ENCODE results near the gene CXCL10. TPM values are rescaled to one million over a fixed set of nuclear protein-coding genes. Genes with fewer than 3 reads are reported as not detected.
A peak's percentile ranks its signal among the peaks of the same experiment; 100 is the strongest.

Gene CXCL10
- total RNA-seq (10 to 100 TPM in 2 of 7 donors, 1 to 10 TPM in 5; 1.4 to 21.7 (median 7.1) TPM), polyA plus RNA-seq (10 to 100 TPM in 2 of 3 donors, 1 to 10 TPM in 1; 6.5 to 23.1 (median 12.5) TPM)
- long read RNA-seq, donor 1, transcript CXCL10-201 (4 exons, 1,176 nt) = major isoform, 13 of 13 reads
- long read RNA-seq, donor 1, partial matches to known transcripts = 0 of 13 reads
- long read RNA-seq, donor 1, other reads (novel, unspliced or antisense) = 0 of 13 reads
- long read RNA-seq, donor 2, transcript CXCL10-201 (4 exons, 1,176 nt) = major isoform, 12 of 12 reads
- long read RNA-seq, donor 2, partial matches to known transcripts = 0 of 12 reads
- long read RNA-seq, donor 2, other reads (novel, unspliced or antisense) = 0 of 12 reads

DNA sequence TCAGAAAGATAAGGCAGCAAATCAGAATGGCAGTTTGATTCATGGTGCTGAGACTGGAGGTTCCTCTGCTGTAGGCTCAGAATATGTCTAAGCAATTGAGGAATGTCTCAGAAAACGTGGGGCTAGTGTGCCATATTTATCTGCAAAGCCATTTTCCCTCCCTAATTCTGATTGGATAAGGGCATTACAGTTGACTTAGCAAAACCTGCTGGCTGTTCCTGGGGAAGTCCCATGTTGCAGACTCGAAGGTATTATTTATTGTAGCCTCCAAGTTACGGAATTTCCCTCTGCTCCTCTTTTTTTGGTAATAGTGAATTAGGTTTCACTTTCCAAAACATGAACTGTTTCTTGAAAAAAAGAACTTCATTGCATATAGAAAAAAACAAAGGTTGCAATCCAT lies at the start of gene CXCL10:
Gene CXCL10, minus strand, starts transcription at position 109 of the 400 bp plus-strand sequence. Its CDS starts 66 bp downstream, at position 43.
- Histone ChIP-seq H3K9me3 (no peaks in the 10 kb centered on the region), H3K27me3 (replicated peaks in 1 of 7) (no peaks in the 10 kb centered on the region), H3K4me3 (peak within 1 kb of the TSS in 2 of 8 donors; percentile 7 to 21), H3K4me1 (peaks cover 12 to 27% (median 21%) of the 10 kb centered on the region in 6 donors), H3K36me3 (no peaks in the 10 kb centered on the region), H3K27ac (peak within 1 kb of the TSS in 2 of 8 donors; percentile 5 to 51)
- DNase-seq = no peak
- TF ChIP-seq, protein P1, sequence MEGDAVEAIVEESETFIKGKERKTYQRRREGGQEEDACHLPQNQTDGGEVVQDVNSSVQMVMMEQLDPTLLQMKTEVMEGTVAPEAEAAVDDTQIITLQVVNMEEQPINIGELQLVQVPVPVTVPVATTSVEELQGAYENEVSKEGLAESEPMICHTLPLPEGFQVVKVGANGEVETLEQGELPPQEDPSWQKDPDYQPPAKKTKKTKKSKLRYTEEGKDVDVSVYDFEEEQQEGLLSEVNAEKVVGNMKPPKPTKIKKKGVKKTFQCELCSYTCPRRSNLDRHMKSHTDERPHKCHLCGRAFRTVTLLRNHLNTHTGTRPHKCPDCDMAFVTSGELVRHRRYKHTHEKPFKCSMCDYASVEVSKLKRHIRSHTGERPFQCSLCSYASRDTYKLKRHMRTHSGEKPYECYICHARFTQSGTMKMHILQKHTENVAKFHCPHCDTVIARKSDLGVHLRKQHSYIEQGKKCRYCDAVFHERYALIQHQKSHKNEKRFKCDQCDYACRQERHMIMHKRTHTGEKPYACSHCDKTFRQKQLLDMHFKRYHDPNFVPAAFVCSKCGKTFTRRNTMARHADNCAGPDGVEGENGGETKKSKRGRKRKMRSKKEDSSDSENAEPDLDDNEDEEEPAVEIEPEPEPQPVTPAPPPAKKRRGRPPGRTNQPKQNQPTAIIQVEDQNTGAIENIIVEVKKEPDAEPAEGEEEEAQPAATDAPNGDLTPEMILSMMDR (IDR thresholded peaks at IDR 0.05 in 8 of 11, conservative IDR thresholded peaks at IDR 0.05 in 3 of 11) = no peak
- TF ChIP-seq POLR2AphosphoS5 (IDR thresholded peaks at IDR 0.05) (no peak), POLR2A (IDR thresholded peaks at IDR 0.05) (no peak)
- intact Hi-C loops (cut with DNase I; ENCODE audit: low total_unique reads) = no loop called here
- 5 to 12% (median 11%) methylated on average over 3 of the region's 3 CpGs for WGBS, 5 donors

DNA sequence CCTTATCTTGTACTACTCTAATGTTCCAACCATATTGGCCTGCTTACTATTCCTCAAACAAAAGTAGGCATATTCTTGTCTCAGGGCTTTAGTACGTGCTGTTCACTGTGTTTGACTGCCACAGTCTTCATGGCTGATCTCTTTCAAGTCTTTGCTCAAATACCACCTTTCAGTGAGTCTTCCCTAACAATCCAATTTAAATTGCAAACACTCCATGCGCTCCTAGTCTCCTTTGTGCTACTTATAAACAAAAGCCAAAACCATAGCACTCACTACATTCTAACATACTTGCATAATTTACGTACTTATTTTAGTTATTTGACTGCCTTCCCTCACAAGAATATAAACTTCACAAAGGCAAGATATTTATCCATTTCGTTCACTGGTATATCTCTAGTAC lies 49.5 kb upstream of the CXCL10 start:
- no peaks in the 10 kb centered on the region for H3K9me3 ChIP-seq
- no peak for TF ChIP-seq POLR2A (IDR thresholded peaks at IDR 0.05)
- TF ChIP-seq, protein P1 (IDR thresholded peaks at IDR 0.05 in 8 of 11, conservative IDR thresholded peaks at IDR 0.05 in 3 of 11) = no peak
- TF ChIP-seq POLR2AphosphoS5 (IDR thresholded peaks at IDR 0.05) = no peak
- no peaks in the 10 kb centered on the region for H3K4me1 ChIP-seq
- no peak overlapping the region for H3K27ac ChIP-seq
- H3K36me3 ChIP-seq = no peaks in the 10 kb centered on the region
- WGBS, 5 donors = 68 to 97% (median 91%) methylated on average over 4 of the region's 4 CpGs
- DNase-seq = no peak
- no peaks in the 10 kb centered on the region for H3K27me3 ChIP-seq (replicated peaks in 1 of 7)
- intact Hi-C loops (cut with DNase I; ENCODE audit: low total_unique reads) = no loop called here
- H3K4me3 ChIP-seq = no peak overlapping the region

DNA sequence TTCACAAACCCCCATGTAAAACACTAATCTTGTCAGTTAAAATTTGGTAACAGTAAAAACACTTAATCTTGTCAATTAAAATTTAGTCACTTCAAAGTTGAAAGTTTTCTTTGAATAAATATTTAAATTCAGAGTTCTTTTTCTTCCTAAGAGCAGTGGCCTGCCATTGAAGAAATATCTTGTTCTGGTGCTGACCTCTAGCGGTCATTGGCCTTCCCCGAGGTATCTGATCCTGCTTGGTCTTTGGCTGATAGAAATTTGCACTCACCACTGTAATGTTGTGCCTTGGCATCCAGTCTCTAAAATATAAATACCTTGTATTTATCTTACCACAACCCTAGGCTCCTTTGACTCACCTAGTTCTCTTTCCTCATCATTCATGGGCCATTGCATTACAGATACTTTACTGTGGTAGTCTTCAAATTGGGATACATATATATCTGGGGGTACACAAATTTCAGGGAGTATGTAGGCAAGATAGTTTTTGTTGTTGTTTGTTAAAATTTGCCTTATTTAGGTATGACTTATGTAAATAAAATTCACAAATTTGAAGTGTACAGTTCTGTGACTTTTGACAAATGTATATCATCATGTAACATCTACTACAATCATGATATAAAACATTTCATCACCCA lies 44.5 kb upstream of the CXCL10 start:
- Histone ChIP-seq H3K4me1 (no peaks in the 10 kb centered on the region), H3K36me3 (no peaks in the 10 kb centered on the region), H3K9me3 (no peaks in the 10 kb centered on the region), H3K27ac (no peak overlapping the region), H3K4me3 (no peak overlapping the region), H3K27me3 (replicated peaks in 1 of 7) (no peaks in the 10 kb centered on the region)
- TF ChIP-seq, protein P1 (IDR thresholded peaks at IDR 0.05 in 8 of 11, conservative IDR thresholded peaks at IDR 0.05 in 3 of 11) = peak; percentile 41 to 88 (median 81)
- TF ChIP-seq POLR2A (IDR thresholded peaks at IDR 0.05) (no peak), POLR2AphosphoS5 (IDR thresholded peaks at IDR 0.05) (no peak)
- intact Hi-C loops (cut with DNase I; ENCODE audit: low total_unique reads) = loop anchor here (2.0 to 10.0 kb wide), 2 partner anchors 73 to 173 kb away; no protein-coding TSS in a partner anchor
- DNase-seq = no peak
- WGBS, 5 donors = 0 to 2% (median 0%) methylated on average over 2 of the region's 2 CpGs

GRCh38 chr4:76066546-76066945 lies 43.2 kb upstream of the CXCL10 start:
- WGBS, 5 donors = 70 to 100% (median 81%) methylated on average over 2 to 3 of the region's 3 CpGs
- no peaks in the 10 kb centered on the region for H3K9me3 ChIP-seq
- no peaks in the 10 kb centered on the region for H3K36me3 ChIP-seq
- DNase-seq = no peak
- H3K27ac ChIP-seq = no peak overlapping the region
- H3K4me1 ChIP-seq = peaks cover 0 to 8% (median under 1%) of the 10 kb centered on the region in 6 donors
- H3K27me3 ChIP-seq (replicated peaks in 1 of 7) = no peaks in the 10 kb centered on the region
- TF ChIP-seq POLR2A (IDR thresholded peaks at IDR 0.05) (no peak), POLR2AphosphoS5 (IDR thresholded peaks at IDR 0.05) (no peak)
- TF ChIP-seq, protein P1 (IDR thresholded peaks at IDR 0.05 in 8 of 11, conservative IDR thresholded peaks at IDR 0.05 in 3 of 11) = no peak
- intact Hi-C loops (cut with DNase I; ENCODE audit: low total_unique reads) = loop anchor here (10.0 kb wide), 1 partner anchor 172 kb away; no protein-coding TSS in a partner anchor
- no peak overlapping the region for H3K4me3 ChIP-seq

All from spleen (tissue), 13 donors.